HG02763 (cell line): ENCODE measurements around the gene PHLDA1.

Experiments used
- ATAC-seq: cut with Tn5 transposase; IDR thresholded peaks from one replicate; pipeline ENCODE4 v1.9.1; 2021; ENCODE audit warnings: mild to moderate bottlenecking, moderate library complexity; ENCODE audit not compliant: unreplicated experiment

Gene PHLDA1

DNA sequence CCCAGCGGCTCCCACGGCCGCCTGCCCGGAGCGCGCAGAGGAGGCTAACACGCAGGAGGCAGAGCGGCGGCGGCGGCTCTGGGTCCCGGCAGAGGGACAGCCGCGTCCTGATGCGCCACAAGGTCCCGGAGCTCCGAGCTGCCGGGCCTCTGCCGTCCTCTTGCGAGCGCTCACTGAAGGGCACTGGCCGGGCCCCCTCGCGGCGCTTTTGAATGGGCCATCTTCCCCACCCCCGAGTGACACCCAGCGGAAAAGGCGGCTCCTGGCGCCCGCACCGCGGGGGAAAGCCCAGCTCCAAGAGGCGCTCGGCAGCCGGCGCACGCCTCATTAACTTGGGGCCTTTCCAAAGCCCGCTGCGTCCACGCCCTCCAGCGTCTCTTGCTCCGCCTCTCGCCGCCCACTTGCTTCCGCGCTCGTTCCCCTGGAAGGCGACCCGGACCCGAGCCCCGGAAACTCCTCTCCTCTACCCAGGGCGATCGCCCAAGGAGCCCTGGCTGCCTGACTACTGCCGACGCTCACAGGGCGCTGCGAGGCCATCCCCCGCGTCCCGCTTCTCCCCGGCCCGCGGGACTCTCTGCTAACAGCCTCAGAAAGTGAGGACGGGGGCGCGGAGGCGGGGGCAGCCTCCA is at the start of gene PHLDA1:
Gene PHLDA1, minus strand, starts transcription at position 363 of the 629 bp plus-strand sequence.
- ATAC-seq = peak; percentile 83

DNA sequence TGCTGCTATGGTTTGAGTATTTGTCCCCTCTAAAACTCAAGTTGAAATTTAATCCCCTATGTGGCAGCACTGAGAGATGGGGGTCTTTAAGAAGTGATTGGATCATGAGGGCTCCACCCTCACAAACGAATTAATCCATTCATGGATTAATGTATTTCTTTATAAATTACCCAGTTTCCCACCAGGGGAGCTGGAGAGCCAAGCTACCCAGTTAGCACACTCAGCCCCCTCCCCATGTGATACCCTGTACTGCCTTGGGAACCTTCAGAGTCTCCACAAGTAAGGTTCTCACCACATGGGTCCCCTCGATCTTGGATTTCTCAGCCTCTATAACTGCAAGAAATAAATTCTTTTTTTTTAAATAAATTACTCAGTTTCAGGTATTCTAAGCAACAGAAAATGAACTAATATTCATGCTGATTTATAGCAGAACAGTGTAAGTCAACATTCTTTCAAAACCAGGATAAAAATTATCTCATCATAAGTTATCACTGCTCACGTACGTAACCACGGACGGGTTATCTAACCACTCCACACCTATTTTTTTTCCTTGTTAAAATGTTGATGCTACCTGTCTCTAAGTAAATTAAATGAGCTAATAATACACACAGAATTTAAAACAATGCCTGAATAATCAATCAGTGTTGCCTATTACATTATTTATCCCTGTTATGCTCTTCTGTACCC is 49.3 kb upstream of the PHLDA1 start:
- ATAC-seq = no peak

DNA sequence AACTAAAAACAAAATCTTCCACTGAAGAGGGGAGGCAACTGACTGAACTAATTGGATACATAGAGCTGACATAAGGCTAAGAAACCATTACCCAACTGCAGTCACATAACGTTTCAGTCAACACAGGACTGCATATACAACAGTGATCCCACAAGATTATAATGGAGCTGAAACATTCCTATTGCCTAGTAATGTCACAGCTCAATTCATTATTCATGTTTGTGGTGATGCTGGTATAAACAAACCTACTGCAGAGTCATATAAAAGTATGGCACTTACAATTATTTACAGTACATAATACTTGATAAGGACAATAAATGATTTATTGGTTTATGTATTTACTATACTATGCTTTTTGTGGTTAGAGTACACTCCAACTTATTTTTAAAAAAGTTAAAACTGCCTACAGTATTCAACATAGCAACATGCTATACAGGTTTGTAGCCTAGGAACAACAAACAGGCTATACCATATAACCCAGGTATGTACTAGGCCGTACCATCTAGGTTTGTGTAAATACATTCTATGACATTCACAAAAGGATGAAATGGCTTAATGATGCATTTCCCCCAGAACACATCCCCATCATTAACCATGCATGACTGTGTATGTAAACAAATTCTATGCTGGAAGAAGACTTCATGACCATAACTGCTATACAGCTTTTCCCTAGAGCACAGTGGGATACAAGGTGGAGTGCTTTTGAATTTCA is 48.6 kb upstream of the PHLDA1 start:
- ATAC-seq = no peak

DNA sequence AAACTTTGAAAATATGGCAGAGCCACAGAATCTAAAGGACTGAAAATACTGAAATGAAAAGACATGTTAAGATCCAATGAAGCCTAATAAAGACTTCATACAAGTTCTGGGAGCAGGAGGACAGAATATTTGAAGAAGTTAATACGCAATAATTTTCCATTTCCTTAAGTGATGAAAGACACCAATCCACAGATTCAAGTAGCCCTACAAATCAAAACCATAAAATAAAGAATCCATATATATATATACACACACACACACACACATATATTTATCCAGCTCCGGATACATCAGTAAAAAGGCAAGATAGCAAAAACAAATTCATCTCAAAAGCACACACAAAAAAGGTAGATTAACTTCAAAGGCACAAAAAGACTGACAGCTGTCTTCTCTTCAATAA is 47.2 kb upstream of the PHLDA1 start:
- ATAC-seq = no peak

DNA sequence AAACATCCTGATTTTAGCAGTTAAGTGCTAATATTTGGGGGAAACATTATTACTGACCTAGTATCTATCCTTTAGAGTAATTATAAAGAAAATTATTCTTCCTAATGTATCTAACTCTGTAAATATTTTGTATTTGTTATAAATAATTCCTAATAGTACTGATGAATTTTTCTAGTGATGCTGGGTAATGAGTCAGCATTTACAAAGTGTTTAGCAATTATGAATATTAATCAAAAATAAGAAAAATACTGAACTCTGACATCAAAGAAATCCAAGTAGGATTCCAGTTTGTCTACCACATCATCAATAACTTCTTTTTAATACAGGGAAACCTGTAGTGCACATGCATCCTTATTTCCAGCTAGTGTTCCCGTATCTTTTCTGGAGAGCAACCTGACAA is 43.9 kb upstream of the PHLDA1 start:
- no peak for ATAC-seq

DNA sequence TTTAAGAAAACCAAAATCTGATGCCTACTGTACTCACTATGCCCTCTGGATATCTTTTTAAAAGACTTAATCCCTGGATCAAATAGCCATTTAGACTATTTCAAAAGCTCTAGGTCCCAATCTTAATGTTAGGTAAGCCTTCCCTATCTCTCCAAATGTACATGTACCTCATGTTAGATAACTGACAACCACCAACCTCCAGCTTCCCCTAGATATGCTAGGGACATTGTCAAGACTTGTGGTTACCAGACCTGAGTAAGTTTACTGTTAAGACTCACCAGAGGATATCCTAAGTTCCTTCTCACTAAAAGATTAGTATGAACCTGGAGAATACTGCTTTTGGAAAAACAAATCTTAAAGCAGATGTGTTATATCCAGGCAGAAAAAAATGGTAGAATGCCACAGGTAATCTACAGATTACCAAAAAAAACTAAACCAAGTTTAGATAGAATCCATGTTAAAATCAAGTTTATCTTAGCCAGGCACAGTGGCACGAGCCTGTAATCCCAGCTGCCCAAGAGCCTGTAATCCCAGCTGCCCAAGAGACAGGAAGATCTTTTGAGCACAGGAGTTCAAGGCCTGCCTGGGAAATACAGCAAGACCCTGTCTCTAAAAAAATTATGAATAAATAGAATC is 43.2 kb upstream of the PHLDA1 start:
- ATAC-seq = no peak

DNA sequence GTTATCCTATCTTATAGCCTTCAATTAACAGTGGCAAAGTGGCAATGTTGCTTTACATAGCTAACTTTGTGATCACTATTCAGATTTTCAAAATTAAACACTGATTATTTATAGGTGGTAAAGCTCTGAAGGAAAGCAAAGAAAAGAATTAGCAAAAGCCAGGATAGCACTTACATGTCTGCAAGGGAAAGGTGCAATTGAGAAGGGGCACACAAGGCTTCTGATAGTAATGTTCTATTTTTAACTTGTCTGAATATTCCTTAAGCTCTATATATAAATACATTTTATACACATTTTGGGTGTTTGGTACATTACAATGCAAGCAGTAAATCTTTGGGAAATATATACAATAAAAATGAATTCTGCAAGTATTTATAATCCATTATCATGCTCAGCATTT is 42.0 kb upstream of the PHLDA1 start:
- ATAC-seq = no peak

DNA sequence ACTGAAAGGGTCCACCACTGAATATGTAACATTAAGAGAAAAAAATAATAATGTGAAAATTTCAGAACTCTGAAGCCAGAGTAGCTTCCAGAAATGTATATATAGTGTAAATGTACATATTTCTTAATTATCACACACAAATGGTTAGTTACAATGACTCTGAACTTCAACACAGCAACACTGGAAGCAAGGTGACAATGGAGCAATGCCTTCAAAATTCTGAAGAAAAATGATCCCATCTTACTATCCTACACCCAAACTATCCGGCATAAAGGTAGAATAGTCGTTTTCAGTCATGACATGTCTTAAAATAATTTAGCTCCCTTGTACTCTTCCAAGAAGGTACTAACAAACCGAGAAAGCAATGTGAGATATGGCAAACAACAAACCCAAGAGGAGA is 41.0 kb upstream of the PHLDA1 start:
- no peak for ATAC-seq

DNA sequence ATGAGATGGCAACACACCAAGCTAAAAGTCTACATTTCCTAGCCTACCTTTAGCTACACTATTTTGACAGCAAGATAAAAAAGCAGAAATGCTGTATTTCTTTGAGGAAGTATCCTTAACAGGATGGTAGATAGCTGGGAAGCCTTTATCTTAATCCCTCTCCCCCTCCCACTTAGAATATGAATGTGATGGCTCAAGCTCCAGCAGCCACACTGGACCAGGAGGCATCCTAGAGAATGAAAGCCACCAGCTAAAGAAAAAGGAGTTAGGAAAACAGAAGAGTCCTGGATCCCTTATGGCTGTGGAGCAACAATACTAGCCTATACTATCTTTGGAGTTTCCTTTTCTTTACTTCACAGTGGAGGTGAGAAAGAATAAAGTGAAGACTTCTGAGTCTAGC is 37.8 kb upstream of the PHLDA1 start:
- no peak for ATAC-seq

DNA sequence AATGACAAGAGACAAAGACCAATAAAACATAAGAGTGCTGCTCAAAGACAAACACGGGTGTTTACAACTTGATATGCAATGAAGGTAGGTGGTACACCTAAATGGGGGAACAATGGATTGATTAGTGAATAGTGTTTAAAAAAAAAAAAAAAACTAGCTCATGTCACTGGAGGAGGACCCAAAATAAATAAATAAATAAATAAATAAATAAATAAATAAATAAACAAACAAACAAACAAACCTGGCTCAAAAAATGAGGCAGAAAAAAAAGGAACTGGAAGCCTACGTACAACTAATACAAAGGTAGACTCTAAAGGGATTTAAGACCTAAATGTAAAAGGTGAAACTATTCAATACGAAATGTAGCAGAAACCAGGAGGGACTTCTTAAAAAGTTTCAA is 34.3 kb upstream of the PHLDA1 start:
- ATAC-seq = no peak

DNA sequence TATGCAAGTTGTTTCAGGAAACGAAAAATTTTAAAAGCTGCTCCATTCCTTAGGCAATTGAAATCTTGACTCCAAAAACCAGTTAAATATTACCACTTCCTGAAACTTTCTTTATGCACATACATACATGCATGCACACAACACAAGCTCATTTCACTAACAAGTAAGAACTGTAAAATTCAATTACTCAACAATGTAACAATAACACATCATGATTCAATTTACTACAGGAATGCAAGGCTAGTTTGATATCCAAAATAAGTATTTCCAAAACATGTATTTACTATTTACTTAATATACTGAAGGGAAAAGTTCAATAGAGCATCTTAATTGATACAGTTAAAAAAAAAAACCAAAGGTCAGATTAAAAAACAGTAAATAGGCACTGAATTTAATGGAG is 33.3 kb upstream of the PHLDA1 start:
- no peak for ATAC-seq

DNA sequence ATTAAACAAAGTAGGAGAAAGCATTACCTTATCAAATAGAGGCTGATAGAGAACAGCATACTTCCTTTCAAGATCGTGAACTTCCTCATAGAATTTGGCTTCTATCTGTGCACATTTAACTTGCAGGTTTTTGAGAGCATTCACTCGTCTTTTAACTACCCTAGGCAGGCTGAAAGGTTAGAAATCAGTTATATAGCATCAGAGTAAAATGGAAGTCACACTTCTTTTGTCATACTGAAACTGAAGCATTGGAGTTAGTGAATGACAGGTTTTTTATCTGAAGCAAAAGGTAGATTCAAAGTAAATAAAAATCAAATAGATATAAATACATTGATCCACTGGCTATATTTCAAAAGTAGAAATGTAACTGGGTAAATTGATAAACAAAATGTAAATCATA is 28.5 kb upstream of the PHLDA1 start:
- ATAC-seq = no peak

DNA sequence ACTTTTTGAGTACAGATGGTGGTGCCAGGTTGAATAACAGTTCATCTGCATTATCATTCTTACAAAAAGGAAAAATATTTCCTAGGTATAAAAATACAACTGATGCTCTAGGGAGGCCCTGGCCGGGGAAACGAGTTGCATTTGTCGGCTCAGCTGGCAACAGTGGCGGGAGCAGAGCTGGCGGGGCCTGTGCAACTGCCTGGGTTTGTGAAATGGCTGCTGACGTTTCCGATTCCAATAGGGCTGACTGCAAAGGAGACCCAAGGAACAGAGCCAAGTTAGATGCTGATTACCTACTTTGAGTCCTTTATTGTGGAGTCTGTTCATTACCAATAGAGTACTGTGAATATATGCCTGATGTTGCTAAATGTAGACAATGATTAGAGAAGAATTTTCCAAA is 25.8 kb upstream of the PHLDA1 start:
- no peak for ATAC-seq

DNA sequence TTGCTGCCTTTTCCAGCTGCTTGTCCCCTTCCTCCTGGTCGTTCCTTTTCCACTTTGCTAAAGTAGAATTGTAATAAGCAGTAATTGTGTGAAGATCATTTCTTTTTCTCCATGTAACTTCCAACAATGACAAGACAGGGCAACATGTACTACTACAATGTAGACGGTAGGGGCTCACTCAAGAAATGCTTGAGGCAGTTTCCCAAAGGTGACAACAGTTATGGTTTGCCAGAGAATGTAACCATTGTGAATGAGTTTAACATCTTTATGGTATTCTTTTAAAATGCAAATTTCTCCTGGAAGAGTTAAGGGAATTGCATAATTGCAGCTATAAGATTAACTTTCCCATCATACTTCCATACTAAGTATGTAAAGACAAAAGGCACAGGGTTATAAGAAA is 23.8 kb upstream of the PHLDA1 start:
- no peak for ATAC-seq

DNA sequence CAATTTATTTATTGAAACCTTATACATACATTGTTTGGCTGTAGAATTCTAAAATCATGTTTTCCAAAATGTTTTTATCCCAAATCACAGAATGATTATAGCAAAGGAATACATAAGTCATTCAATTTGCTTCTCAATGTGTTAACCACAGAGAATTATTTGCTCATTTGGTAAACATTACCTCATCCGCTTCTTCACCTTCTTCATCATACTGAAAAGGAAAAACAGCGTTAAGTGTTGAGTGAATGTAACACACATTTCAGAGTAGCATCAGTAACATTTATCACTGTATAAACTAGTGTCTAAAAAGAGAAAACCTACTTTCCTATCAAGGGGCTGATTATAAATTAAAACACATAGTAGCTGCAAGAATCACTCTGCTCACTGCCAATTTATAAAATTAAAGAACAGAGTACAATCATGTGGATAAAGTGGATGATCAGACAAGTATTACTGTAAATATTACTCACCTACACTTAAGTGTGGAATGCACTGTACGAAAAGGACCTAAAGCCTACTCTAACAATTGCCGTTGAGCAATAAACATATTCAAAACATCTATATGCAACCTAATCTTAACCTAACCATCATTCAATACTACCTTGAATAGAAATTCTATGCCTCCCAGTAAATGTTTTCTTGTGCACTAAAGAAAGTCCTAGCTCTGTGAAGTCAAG is 18.1 kb upstream of the PHLDA1 start:
- no peak for ATAC-seq

DNA sequence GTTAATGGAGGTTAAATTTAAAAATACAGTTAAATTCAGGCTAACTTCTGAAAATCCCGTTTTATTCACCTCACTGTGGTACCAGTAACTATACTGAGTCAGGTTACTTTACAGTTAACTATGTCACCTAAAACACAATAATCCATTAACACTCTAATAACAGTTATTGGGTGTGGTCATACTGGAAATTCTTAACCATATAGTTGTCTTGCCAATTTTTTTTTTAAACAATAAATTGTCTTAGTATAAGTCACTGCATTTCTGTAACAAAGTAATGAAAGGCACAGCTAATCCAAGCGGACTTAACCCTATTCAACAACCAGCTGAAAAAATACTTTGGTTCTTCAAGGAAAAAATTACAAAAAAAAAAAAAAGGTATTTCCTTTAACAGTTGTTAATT is 16.2 kb upstream of the PHLDA1 start:
- no peak for ATAC-seq

DNA sequence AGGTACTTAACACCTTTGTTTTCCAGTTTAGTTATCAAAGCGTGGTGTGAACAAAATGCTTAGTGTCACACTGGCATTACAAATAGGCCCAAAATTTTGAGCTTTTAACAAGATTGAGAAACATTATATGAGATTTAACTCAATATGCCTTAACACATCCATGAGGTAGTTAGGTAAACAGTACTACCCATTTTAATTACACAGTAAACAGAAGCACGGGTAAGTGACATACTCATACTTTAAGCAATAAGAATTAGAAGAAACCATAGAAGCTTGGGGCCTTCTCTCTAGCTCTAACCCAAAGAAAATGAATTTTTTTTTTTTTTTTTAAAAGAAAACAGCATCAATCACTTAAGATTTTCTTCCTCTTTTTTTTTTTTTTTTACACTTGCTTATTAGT is 15.5 kb upstream of the PHLDA1 start:
- ATAC-seq = no peak

DNA sequence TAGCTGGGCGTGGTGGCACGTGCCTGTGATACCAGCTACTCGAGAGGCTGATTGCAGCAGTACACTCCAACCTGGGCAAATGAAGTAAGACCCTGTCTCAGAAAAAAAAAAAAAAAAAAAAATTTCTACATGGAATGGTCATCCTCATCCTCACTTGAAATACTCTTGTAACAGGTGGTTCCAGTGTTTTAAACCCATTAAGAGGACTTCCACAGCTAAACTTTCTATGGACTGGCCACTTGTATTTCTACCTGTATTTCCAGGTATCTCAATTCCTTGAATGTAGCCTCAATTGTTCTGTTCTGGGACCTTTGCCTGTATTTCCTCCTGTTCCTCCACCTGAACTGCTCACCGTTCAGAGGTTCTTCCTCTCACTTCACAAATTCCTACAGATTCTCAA is 11.8 kb upstream of the PHLDA1 start:
- no peak for ATAC-seq

DNA sequence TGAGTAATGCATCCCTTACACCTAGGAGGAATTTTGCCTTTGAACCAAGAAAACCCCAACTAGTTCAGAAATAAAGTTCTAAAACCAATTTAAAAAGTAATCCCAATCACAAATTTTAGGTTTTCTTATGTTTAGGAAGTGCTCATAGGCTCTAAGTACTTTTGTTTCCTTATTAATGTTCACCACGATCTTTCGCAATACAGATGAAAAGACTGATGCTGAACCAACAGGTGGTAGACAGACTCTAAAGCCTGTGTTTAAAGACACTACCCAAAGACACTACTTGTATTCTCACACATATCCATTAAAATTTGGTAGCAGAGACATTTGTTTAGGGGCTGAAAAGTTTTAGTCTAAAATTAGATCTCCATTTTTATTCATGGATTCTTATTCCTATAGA is 10.6 kb upstream of the PHLDA1 start:
- no peak for ATAC-seq

DNA sequence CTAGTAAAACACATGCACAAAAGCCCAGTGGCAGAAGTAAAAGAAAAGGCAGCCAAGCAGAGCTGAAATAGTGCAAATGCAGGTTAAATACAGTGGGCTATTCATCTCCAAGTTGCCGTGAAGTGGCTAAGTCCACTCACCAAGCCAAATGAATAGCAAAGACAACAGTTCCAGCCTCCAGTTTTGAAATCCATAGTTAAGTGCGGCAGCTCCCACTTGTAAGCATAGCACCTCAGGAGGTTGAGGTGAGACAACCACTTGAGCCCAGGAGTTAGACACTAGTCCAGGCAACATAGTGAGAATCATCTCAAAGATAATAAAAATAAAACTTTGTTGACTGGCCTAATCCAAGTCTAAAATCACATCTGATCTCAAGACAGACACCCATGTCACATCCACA is 9.8 kb upstream of the PHLDA1 start:
- ATAC-seq = no peak

DNA sequence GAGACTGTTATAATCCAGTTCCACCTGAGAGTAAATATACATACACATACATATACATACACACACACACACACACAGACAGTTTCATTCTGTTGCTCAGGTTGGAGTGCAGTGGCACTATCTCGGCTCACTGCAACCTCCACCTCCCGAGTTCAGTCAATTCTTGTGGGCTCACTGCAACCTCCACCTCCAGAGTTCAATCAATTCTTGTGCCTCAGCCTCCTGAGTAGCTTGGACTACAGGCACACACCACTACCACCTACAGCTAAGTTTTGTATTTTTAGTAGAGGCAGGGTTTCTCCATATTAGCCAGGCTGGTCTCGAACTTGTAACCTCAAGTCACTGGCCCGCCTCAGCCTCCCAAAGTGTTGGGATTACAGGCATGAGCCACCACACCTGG is 8.9 kb upstream of the PHLDA1 start:
- no peak for ATAC-seq
